NCI-H69 (cell line): ENCODE measurements around the gene USP31.

Experiments
- DNase-seq: peaks from one replicate; lab custom pipeline; 2025; lab: John Stamatoyannopoulos, UW

Gene USP31

DNA sequence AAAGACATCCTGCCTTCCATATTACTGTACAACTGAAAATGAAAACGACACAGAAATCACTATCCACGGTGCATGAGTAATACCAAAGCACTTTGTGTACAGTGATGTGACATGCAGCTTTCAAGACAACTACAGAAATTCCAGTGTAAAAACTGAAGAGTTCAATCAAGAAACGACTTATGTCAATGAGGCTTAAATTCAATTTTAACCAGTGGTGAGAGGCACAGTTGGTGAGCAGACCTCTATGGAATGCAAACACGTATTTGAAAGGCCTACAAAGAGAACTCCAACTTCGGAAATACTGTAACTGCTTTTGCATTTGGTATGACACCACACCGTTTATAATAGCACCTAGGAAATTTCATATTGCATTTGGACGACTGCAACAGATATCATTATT is 87.6 kb downstream of the USP31 start:
- DNase-seq, result no peak

GRCh38 chr16:23060458-23061320 is 88.6 kb downstream of the USP31 start:
- peak; percentile 85 for DNase-seq

GRCh38 chr16:23059433-23059832 is 89.8 kb downstream of the USP31 start:
- no peak for DNase-seq

- no peak for DNase-seq
Observed at GRCh38 chr16:23058576-23058975, 90.7 kb downstream of the USP31 start.

DNA sequence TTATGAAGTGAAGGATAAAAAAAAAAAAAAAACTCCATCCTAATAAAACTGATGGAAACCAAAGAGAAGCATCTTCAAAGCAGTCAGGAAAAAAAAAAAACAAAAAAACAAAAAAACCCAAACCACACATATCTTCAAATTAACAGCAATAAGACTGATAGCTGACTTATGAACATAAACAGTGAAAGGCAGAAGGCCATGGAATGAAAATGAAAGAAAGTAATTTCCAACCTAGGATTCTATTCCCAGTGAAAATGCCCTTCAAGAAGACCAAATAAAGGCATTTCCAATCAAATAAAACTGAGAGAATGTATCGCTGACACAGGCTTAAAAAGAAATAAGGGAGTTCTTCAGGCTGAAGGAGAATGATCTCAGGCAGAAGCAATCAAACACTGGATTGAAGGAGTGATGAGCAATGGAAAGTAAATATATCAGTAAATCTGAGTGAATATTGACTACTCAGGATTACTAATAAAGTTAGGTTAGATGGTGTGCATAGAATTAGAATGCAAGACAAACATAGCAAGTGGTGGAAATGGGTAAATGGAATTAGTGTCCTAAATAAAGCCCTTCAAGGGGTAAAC is 92.1 kb downstream of the USP31 start:
- DNase-seq, result no peak

DNA sequence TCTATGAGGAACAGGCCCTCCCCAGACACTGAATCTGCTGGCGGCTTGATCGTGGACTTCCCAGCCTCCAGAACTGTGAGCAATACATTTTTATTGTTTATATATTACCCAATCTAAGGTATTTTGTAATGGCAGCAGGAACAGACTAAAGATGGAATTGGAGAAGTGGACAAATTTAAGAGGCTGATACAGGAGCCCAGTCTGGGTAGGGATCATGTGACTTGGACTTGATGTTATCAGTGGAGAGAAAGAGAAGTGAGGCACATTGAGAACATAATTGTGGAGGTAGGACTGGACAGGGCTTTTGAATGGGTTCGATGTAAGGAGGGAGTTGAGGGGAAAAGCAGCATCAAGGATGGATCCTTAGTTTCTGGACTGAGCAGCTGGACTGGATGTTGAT is 93.8 kb downstream of the USP31 start:
- DNase-seq, result no peak

GRCh38 chr16:23052908-23053580 is 96.2 kb downstream of the USP31 start:
- DNase-seq, result no peak

DNA sequence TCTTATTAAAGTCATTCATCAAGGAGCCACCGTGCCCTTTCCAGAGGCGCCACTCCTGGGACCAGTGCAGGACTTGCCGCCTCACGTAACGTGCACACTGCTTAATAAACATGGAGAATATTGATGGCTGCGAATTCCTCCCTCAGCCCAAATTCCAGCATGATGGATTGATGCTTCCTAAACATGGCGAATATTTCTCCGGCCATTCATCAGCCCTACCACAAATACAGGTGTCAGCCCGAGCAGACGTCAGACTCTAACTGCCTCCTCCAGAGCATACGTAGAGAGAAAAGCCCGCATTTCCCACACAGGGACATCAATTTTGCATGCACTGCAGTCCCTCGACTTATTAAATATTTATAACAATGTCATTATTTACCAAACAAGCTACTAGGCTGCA is 97.0 kb downstream of the USP31 start:
- DNase-seq, result no peak

DNA sequence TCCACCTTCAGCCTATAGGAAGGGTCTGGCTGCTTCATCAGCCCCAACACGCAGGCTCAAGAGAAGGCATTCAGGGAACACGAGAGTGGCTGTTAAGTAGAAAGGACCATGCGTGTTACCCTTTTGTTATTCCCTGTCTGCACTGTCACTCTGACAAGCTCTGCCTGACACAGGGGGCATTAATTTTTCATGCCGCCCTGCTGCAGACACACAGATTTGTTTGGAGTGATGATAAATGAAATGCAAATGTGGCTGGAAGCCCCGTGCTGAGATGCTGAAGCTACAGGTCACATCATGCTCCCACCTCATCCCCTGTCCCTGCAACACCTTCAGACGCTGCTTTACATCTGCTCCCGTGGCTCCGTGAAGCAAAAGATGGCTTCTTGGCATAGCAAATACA is 97.7 kb downstream of the USP31 start:
- no peak for DNase-seq

GRCh38 chr16:23048164-23048563 is 101.1 kb downstream of the USP31 start:
- DNase-seq, result no peak

DNA sequence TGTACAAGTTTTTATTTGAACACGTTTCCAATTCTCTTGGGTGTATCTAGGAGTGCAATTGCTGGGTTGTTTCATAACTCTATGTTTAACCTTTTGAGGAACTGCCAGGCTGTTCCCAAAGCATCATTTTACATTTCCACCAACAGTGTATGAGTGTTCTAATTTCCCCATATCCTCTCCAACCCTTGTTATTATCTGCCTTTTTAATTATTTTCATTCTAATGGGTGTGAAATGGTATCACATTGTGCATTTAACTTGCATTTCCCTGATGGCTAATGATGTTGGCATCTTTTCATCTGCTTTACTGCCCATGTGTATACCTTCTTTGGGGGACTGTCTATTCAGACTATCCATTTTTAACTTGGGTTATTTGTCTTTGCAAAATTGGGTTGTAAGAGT is 104.2 kb downstream of the USP31 start:
- no peak for DNase-seq

DNA sequence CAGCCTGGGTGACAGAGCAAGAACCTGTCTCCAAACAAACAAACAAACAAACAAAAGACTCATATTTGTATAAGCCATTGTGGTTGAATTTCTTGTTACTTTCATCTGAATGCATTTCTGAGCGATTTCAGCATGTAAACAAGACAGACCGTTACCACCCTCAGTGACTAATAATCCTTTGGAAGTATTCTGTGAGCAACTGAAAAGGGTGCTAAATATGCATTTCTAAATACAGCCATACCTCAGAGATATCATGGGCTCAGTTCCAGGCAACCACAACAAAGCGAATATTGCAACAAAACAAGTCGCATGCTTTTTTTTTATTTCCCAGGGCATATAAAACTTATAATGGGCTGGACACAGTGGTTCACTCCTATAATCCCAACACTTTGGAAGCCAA is 109.0 kb downstream of the USP31 start:
- no peak for DNase-seq

DNA sequence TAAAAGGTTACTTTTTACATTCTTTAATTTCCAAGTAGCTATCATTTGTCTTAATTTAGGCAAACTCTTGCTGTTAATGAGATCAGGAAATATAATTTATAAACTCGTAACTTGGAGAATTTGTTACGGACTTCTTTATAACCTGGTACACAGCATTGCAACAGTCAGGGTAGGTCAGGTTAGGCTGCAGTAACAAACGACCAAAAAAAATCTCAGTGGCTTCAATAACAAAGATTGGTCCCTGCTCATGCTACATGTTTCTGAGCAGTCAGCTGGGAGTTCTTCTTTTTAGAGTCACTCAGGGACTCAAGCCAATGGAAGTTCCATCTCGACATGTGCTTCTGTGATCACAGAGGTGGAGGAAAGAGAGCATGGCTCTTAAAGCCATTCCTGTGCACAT is 110.1 kb downstream of the USP31 start:
- DNase-seq, result no peak

GRCh38 chr16:23035240-23035639 is 114.0 kb downstream of the USP31 start:
- DNase-seq, result no peak

DNA sequence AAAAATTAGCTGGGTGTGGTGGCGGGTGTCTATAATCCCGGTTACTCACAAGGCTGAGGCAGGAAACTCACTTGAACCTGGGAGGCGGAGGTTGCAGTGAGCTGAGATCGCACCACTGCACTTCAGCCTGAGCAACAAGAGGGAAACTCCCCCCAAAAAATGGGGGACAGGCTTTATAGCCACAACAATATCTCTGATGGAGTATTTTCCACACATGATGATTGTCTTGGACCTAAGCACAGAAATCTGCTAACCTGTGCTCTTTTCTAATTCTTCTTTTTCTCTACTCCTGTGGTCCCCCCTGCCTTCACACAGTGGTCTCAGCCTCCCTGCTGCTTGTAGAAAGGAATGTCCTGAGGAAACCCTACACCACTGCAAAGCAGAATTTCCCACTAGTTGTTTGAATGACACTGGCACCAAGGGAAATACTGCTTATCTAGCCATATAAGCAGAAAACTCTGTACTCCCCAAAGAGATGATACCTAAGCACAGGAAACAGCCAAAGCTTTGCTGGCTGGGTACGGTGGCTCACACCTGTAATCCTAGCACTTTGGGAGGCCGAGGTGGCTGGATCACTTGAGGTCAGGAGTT is 117.6 kb downstream of the USP31 start:
- no peak for DNase-seq

- DNase-seq, result peak; percentile 89
Observed at GRCh38 chr16:23029733-23030420, 119.4 kb downstream of the USP31 start.

- peak; percentile 45 for DNase-seq
Observed at GRCh38 chr16:23027386-23027785, 121.9 kb downstream of the USP31 start.

GRCh38 chr16:23026784-23027362 is 122.4 kb downstream of the USP31 start:
- no peak for DNase-seq

DNA sequence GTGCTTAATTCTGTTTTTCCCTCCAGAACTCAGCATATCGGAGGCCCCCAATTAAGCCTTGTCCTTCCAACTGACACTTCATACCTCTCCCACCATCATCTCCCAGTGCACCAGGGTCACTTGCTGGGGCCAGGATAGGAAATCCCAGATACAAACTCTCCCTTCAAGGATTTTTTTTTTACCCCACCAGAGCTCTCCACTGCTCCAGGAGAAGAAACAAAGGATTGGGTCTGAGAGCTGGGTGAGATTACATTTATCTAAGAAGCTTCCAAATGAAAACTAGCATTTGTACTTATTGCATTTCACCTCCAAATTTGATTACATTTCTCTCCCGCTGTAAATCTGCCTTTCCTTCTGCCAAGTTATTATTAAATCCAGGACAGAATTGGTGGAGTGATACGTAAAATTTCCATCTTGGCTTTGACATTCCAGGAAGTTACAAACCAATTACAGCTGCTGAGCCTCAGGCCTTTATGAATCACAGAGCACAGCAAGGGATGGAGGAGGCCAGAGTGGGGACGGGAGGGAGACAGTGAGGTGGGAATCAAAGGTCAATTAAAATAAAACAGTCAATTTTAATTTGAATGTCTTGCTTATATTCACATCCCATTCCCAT is 123.5 kb downstream of the USP31 start:
- peak; percentile 50 for DNase-seq

DNA sequence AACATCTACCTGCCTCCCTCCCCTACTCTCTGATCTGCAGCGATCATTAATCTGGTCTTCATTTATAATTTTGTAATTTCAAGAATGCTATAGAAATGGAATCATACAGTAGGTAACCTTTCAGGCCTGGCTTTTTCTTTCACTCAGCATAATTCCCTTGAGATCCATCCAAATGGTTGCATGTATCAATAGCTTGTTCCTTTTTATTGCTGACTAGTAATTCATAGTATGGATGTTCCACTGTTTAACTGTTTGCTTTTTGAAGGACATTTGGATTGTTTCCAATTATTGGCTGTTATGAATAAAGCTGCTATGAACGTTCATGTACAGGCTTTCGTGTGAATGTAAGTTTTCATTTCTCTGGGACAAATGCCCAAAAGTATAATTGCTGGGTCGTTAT is 125.2 kb downstream of the USP31 start:
- peak; percentile 53 for DNase-seq

DNA sequence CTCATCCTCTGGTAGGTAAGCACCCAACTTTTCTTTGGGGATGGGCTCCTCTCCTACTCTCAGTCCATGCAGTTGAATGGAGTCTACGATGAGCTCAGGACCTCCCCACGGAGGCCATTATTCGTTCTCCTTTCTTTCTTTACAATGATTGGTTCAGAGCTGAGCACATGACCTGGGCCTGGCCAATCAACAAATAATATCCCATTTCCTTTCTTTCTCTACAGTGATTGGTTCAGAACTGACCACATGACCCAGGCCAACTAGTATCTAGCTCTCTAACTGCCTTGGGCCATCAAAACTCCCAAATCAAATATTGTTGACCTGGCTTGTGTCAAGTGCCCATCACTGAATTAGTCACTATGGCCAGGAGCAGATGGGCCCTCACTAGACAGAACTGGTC is 129.2 kb downstream of the USP31 start:
- DNase-seq, result no peak
